CMK (cell line): ENCODE data around the gene KLHL29.

Experiments
- DNase-seq: peaks from one replicate; pipeline ENCODE4 v3.0.0-alpha.2; 2010; ENCODE audit warnings: low read depth

The KLHL29 gene

GRCh38 chr2:23550553-23550952, 165.6 kb downstream of the KLHL29 start:
- DNase-seq, result no peak

- DNase-seq, result no peak
These were observed 166.9 kb downstream of the KLHL29 start for GRCh38 chr2:23551875-23552274.

- no peak for DNase-seq
These were observed 168.6 kb downstream of the KLHL29 start for GRCh38 chr2:23553561-23553960.

GRCh38 chr2:23554054-23554697, 169.2 kb downstream of the KLHL29 start:
- no peak for DNase-seq

GRCh38 chr2:23555944-23556343, 171.0 kb downstream of the KLHL29 start:
- DNase-seq, result no peak

- DNase-seq, result no peak
These were observed 171.9 kb downstream of the KLHL29 start for GRCh38 chr2:23556929-23557328.

GRCh38 chr2:23557455-23557854, 172.5 kb downstream of the KLHL29 start:
- DNase-seq, result no peak

- no peak for DNase-seq
These were observed 174.7 kb downstream of the KLHL29 start for GRCh38 chr2:23559561-23560239.

GRCh38 chr2:23561088-23561487, 176.1 kb downstream of the KLHL29 start:
- DNase-seq, result no peak

GRCh38 chr2:23561544-23561943, 176.6 kb downstream of the KLHL29 start:
- DNase-seq, result no peak

GRCh38 chr2:23562143-23562542, 177.2 kb downstream of the KLHL29 start:
- DNase-seq, result no peak

GRCh38 chr2:23563151-23563550, 178.2 kb downstream of the KLHL29 start:
- no peak for DNase-seq

GRCh38 chr2:23563673-23564614, 179.0 kb downstream of the KLHL29 start:
- no peak for DNase-seq

GRCh38 chr2:23564615-23564960, 179.6 kb downstream of the KLHL29 start:
- no peak for DNase-seq

GRCh38 chr2:23565374-23565773, 180.4 kb downstream of the KLHL29 start:
- no peak for DNase-seq

- no peak for DNase-seq
These were observed 180.8 kb downstream of the KLHL29 start for GRCh38 chr2:23565814-23566213.

GRCh38 chr2:23566241-23567142, 181.5 kb downstream of the KLHL29 start:
- no peak for DNase-seq

GRCh38 chr2:23567161-23567756, 182.3 kb downstream of the KLHL29 start:
- DNase-seq, result no peak

- no peak for DNase-seq
These were observed 183.2 kb downstream of the KLHL29 start for GRCh38 chr2:23568211-23568610.

- DNase-seq, result no peak
These were observed 183.7 kb downstream of the KLHL29 start for GRCh38 chr2:23568626-23569190.

GRCh38 chr2:23569761-23570365, 184.9 kb downstream of the KLHL29 start:
- no peak for DNase-seq
